Ishikawa (cell line): ENCODE results near the gene NEU4.

Experiments used
- CEBPB ChIP-seq: IDR thresholded peaks from 2 replicates; pipeline ENCODE4 v1.6.1; 2012
- CREB1 ChIP-seq: IDR thresholded peaks from 2 replicates; pipeline ENCODE4 v1.6.1; 2012; ENCODE audit warnings: low read depth
- EGR1 ChIP-seq: IDR thresholded peaks from 2 replicates; pipeline ENCODE4 v1.6.1; 2012
- EP300 ChIP-seq: IDR thresholded peaks from 2 replicates; pipeline ENCODE4 v1.6.1; 2012; ENCODE audit warnings: borderline replicate concordance
- FOXM1 ChIP-seq: IDR thresholded peaks from 2 replicates; pipeline ENCODE4 v1.6.1; 2012; ENCODE audit warnings: low read depth, borderline replicate concordance
- MAX ChIP-seq: IDR thresholded peaks from 2 replicates; pipeline ENCODE4 v1.6.1; 2012
- NFIC ChIP-seq: IDR thresholded peaks from 2 replicates; pipeline ENCODE4 v1.6.1; 2012
- RAD21 ChIP-seq: IDR thresholded peaks from 2 replicates; pipeline ENCODE4 v1.6.1; 2012; ENCODE audit warnings: low read depth
- REST ChIP-seq: IDR thresholded peaks from 2 replicates; pipeline ENCODE4 v1.6.1; 2012; ENCODE audit warnings: low read depth, mild to moderate bottlenecking
- TAF1 ChIP-seq: IDR thresholded peaks from 2 replicates; pipeline ENCODE4 v1.6.1; 2012; ENCODE audit warnings: low read depth, mild to moderate bottlenecking
- TCF12 ChIP-seq: IDR thresholded peaks from 2 replicates; pipeline ENCODE4 v1.6.1; 2012; ENCODE audit warnings: low read depth
- TEAD4 ChIP-seq: IDR thresholded peaks from 2 replicates; pipeline ENCODE4 v1.6.1; 2012
- USF1 ChIP-seq: IDR thresholded peaks from 2 replicates; pipeline ENCODE4 v1.6.1; 2012
- YY1 ChIP-seq: IDR thresholded peaks from 2 replicates; pipeline ENCODE4 v1.6.1; 2012; ENCODE audit warnings: low read depth
- ZBTB7A ChIP-seq: IDR thresholded peaks from 2 replicates; pipeline ENCODE4 v1.6.1; 2012; ENCODE audit warnings: low read depth

The NEU4 gene

GRCh38 chr2:241854342-241855244 lies 45.6 kb downstream of the NEU4 start:
- TF ChIP-seq TAF1 = no peak
- TF ChIP-seq ZBTB7A = peak; percentile 63; the same call in 1 of the 2 replicates

- TF ChIP-seq MAX = no peak
- TF ChIP-seq CEBPB = no peak
- no peak for TF ChIP-seq USF1
- TF ChIP-seq YY1 = no peak
- no peak for TF ChIP-seq TAF1
- no peak for TF ChIP-seq FOXM1
- TF ChIP-seq TEAD4 = no peak
- TF ChIP-seq CREB1 = no peak
- no peak for TF ChIP-seq REST
- no peak for TF ChIP-seq NFIC
- TF ChIP-seq EGR1 = no peak
- no peak for TF ChIP-seq RAD21
- no peak for TF ChIP-seq ZBTB7A
- TF ChIP-seq TCF12 = no peak
- no peak for TF ChIP-seq EP300
Observed at GRCh38 chr2:241855245-241855887, 46.4 kb downstream of the NEU4 start.

- TF ChIP-seq TCF12 (no peak), TAF1 (no peak), FOXM1 (no peak), EP300 (no peak), YY1 (no peak), NFIC (no peak), ZBTB7A (no peak), REST (no peak), CEBPB (no peak), MAX (no peak), CREB1 (no peak), TEAD4 (no peak), RAD21 (no peak), EGR1 (no peak), USF1 (no peak)
Observed at GRCh38 chr2:241855888-241856422, 47.0 kb downstream of the NEU4 start.

GRCh38 chr2:241857041-241857541 lies 48.1 kb downstream of the NEU4 start:
- no peak for TF ChIP-seq RAD21
- no peak for TF ChIP-seq TCF12
- TF ChIP-seq EGR1 = no peak
- no peak for TF ChIP-seq ZBTB7A
- TF ChIP-seq FOXM1 = no peak
- no peak for TF ChIP-seq CEBPB
- no peak for TF ChIP-seq YY1
- no peak for TF ChIP-seq NFIC
- no peak for TF ChIP-seq CREB1
- TF ChIP-seq EP300 = no peak
- no peak for TF ChIP-seq TEAD4
- no peak for TF ChIP-seq USF1
- no peak for TF ChIP-seq REST
- TF ChIP-seq MAX = no peak
- no peak for TF ChIP-seq TAF1
